Neural crest cell (in vitro differentiated cells): ENCODE measurements around the gene FOXR1. TPM values are rescaled to one million over a fixed set of nuclear protein-coding genes. Genes with fewer than 3 reads are reported as not detected.

Experiments
- DNase-seq: peaks from one replicate; pipeline ENCODE4 v3.0.0; 2021; ENCODE audit warnings: low read depth, mixed read lengths, low spot score
- H3K27ac Mint-ChIP-seq: one replicate; pipeline ENCODE4 v1.8.0; 2021; ENCODE audit warnings: mild to moderate bottlenecking, mixed read lengths; ENCODE audit not compliant: unreplicated experiment
- H3K27me3 Mint-ChIP-seq: 2 replicates; pipeline ENCODE4 v1.8.0; 2021; ENCODE audit warnings: low read depth, mild to moderate bottlenecking, mixed read lengths
- H3K36me3 Mint-ChIP-seq: 2 replicates; pipeline ENCODE4 v1.8.0; 2021; ENCODE audit warnings: low read depth, mild to moderate bottlenecking, mixed read lengths
- H3K4me1 Mint-ChIP-seq: 2 replicates; pipeline ENCODE4 v1.8.0; 2021; ENCODE audit warnings: mixed read lengths
- H3K4me3 Mint-ChIP-seq: one replicate; pipeline ENCODE4 v1.8.0; 2021; ENCODE audit warnings: mild to moderate bottlenecking, mixed read lengths
- H3K9me3 Mint-ChIP-seq: 2 replicates; pipeline ENCODE4 v1.8.0; 2021; ENCODE audit warnings: mixed read lengths
- CTCF ChIP-seq: fragments of 200-600 bp; sonication (generic); conservative IDR thresholded peaks from 2 replicates; pipeline ENCODE4 v1.5.0; 2021; ENCODE audit warnings: antibody characterized with exemption, mild to moderate bottlenecking
- total RNA-seq: library from RNA; stranded (reverse); gene quantifications from 2 replicates; pipeline ENCODE4 v1.2.1, GENCODE V29; 2021

The FOXR1 gene
- total RNA-seq, 1 donor from 2014 or later, result not detected

- H3K27ac Mint-ChIP-seq, result peak overlapping the region; percentile 94
- H3K4me3 Mint-ChIP-seq, result peak overlapping the region; percentile 99
- TF ChIP-seq CTCF, result peak; percentile 53
- peaks cover 35% of the 10 kb centered on the region for H3K4me1 Mint-ChIP-seq
- H3K36me3 Mint-ChIP-seq, result peaks cover 6% of the 10 kb centered on the region
- no peaks in the 10 kb centered on the region for H3K27me3 Mint-ChIP-seq
- H3K9me3 Mint-ChIP-seq, result no peaks in the 10 kb centered on the region
- DNase-seq, result no peak
Measured at GRCh38 chr11:118996926-118997626, 25.5 kb downstream of the FOXR1 start.

- no peak for TF ChIP-seq CTCF
- Mint-ChIP-seq H3K4me3 (peak within 1 kb of the TSS; percentile 99), H3K27me3 (no peaks in the 10 kb centered on the region), H3K9me3 (no peaks in the 10 kb centered on the region), H3K4me1 (peaks cover 35% of the 10 kb centered on the region), H3K36me3 (peaks cover 6% of the 10 kb centered on the region), H3K27ac (peak within 1 kb of the TSS; percentile 98)
- DNase-seq, result peak; percentile 96
Measured at GRCh38 chr11:118997627-118998387, 26.2 kb downstream of the FOXR1 start, which contains the start of gene CENATAC. CENATAC (plus strand) TSS chr11:118998138; CDS start chr11:118998198, 60 bp downstream.

GRCh38 chr11:118998388-118998717 lies 26.8 kb downstream of the FOXR1 start:
- Mint-ChIP-seq H3K27me3 (no peaks in the 10 kb centered on the region), H3K4me1 (peaks cover 35% of the 10 kb centered on the region), H3K36me3 (peaks cover 8% of the 10 kb centered on the region), H3K9me3 (no peaks in the 10 kb centered on the region), H3K4me3 (peak overlapping the region; percentile 99), H3K27ac (peak overlapping the region; percentile 63)
- TF ChIP-seq CTCF, result no peak
- no peak for DNase-seq

GRCh38 chr11:118998822-118999221 lies 27.3 kb downstream of the FOXR1 start:
- no peak for TF ChIP-seq CTCF
- Mint-ChIP-seq H3K36me3 (peaks cover 6% of the 10 kb centered on the region), H3K4me3 (peak overlapping the region; percentile 99), H3K9me3 (no peaks in the 10 kb centered on the region), H3K4me1 (peaks cover 35% of the 10 kb centered on the region), H3K27ac (peak overlapping the region; percentile 63), H3K27me3 (no peaks in the 10 kb centered on the region)
- DNase-seq, result no peak

GRCh38 chr11:119000906-119001305 lies 29.3 kb downstream of the FOXR1 start:
- no peak overlapping the region for H3K27ac Mint-ChIP-seq
- DNase-seq, result no peak
- peak overlapping the region; percentile 59 for H3K4me3 Mint-ChIP-seq
- TF ChIP-seq CTCF, result no peak
- peaks cover 6% of the 10 kb centered on the region for H3K36me3 Mint-ChIP-seq
- H3K4me1 Mint-ChIP-seq, result peaks cover 35% of the 10 kb centered on the region
- no peaks in the 10 kb centered on the region for H3K27me3 Mint-ChIP-seq
- no peaks in the 10 kb centered on the region for H3K9me3 Mint-ChIP-seq
